ENCODE results near the gene PROC.

PROC gene

GRCh38 chr2:127419112-127419430 is 844 bp downstream of the PROC start:
- Histone ChIP-seq H3K79me2 (ENCODE audit: insufficient read depth, low read length) (no peaks in the 10 kb centered on the region), H3K4me2 (ENCODE audit: low read depth, low read length, poor library complexity, severe bottlenecking) (no peak overlapping the region), H3K9ac (ENCODE audit: low read length) (no peak overlapping the region), H2AFZ (ENCODE audit: low read depth, low read length, severe bottlenecking) (no peak overlapping the region), H3K9me3 (ENCODE audit: insufficient read depth, low read length) (no peaks in the 10 kb centered on the region), H3K36me3 (ENCODE audit: low read length) (no peaks in the 10 kb centered on the region), H3F3A (ENCODE audit: insufficient read depth) (no peaks in the 10 kb centered on the region), H3K4me3 (ENCODE audit: insufficient read depth, low read length, poor library complexity, severe bottlenecking) (no peak overlapping the region), H3K27me3 (ENCODE audit: low read length) (no peaks in the 10 kb centered on the region), H3K27ac (ENCODE audit: low read depth, low read length) (no peak overlapping the region), H3K9me2 (replicated peaks; ENCODE audit: insufficient read depth, low read length) (no peaks in the 10 kb centered on the region), H4K20me1 (ENCODE audit: low read depth, low read length) (no peaks in the 10 kb centered on the region)
- TF ChIP-seq EZH2phosphoT487 (conservative IDR thresholded peaks at IDR 0.05; ENCODE audit: low read length) (no peak), CTCF (IDR thresholded peaks at IDR 0.05; ENCODE audit: insufficient read depth, low read length, poor library complexity, severe bottlenecking) (no peak)

- no peaks in the 10 kb centered on the region for H3K79me2 ChIP-seq (ENCODE audit: insufficient read depth, low read length)
- H4K20me1 ChIP-seq (ENCODE audit: low read depth, low read length), result no peaks in the 10 kb centered on the region
- no peaks in the 10 kb centered on the region for H3F3A ChIP-seq (ENCODE audit: insufficient read depth)
- H3K9ac ChIP-seq (ENCODE audit: low read length), result no peak overlapping the region
- H3K4me3 ChIP-seq (ENCODE audit: insufficient read depth, low read length, poor library complexity, severe bottlenecking), result no peak overlapping the region
- H3K9me2 ChIP-seq (replicated peaks; ENCODE audit: insufficient read depth, low read length), result no peaks in the 10 kb centered on the region
- no peaks in the 10 kb centered on the region for H3K27me3 ChIP-seq (ENCODE audit: low read length)
- no peaks in the 10 kb centered on the region for H3K9me3 ChIP-seq (ENCODE audit: insufficient read depth, low read length)
- H3K36me3 ChIP-seq (ENCODE audit: low read length), result no peaks in the 10 kb centered on the region
- H3K4me2 ChIP-seq (ENCODE audit: low read depth, low read length, poor library complexity, severe bottlenecking), result no peak overlapping the region
- no peak overlapping the region for H2AFZ ChIP-seq (ENCODE audit: low read depth, low read length, severe bottlenecking)
- no peak for TF ChIP-seq CTCF (IDR thresholded peaks at IDR 0.05; ENCODE audit: insufficient read depth, low read length, poor library complexity, severe bottlenecking)
- TF ChIP-seq EZH2phosphoT487 (conservative IDR thresholded peaks at IDR 0.05; ENCODE audit: low read length), result no peak
- H3K27ac ChIP-seq (ENCODE audit: low read depth, low read length), result no peak overlapping the region
Measured at GRCh38 chr2:127419448-127420038, 1.3 kb downstream of the PROC start.

DNA sequence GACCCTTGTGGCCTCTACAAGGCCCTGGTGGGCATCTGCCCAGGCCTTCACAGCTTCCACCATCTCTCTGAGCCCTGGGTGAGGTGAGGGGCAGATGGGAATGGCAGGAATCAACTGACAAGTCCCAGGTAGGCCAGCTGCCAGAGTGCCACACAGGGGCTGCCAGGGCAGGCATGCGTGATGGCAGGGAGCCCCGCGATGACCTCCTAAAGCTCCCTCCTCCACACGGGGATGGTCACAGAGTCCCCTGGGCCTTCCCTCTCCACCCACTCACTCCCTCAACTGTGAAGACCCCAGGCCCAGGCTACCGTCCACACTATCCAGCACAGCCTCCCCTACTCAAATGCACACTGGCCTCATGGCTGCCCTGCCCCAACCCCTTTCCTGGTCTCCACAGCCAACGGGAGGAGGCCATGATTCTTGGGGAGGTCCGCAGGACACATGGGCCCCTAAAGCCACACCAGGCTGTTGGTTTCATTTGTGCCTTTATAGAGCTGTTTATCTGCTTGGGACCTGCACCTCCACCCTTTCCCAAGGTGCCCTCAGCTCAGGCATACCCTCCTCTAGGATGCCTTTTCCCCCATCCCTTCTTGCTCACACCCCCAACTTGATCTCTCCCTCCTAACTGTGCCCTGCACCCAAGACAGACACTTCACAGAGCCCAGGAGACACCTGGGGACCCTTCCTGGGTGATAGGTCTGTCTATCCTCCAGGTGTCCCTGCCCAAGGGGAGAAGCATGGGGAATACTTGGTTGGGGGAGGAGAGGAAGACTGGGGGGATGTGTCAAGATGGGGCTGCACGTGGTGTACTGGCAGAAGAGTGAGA is 2.0 kb downstream of the PROC start:
- no peaks in the 10 kb centered on the region for H3K27me3 ChIP-seq (ENCODE audit: low read length)
- no peak overlapping the region for H3K4me2 ChIP-seq (ENCODE audit: low read depth, low read length, poor library complexity, severe bottlenecking)
- H3K79me2 ChIP-seq (ENCODE audit: insufficient read depth, low read length), result no peaks in the 10 kb centered on the region
- H2AFZ ChIP-seq (ENCODE audit: low read depth, low read length, severe bottlenecking), result no peak overlapping the region
- no peaks in the 10 kb centered on the region for H3K9me2 ChIP-seq (replicated peaks; ENCODE audit: insufficient read depth, low read length)
- no peak for TF ChIP-seq CTCF (IDR thresholded peaks at IDR 0.05; ENCODE audit: insufficient read depth, low read length, poor library complexity, severe bottlenecking)
- TF ChIP-seq EZH2phosphoT487 (conservative IDR thresholded peaks at IDR 0.05; ENCODE audit: low read length), result no peak
- no peak overlapping the region for H3K9ac ChIP-seq (ENCODE audit: low read length)
- no peak overlapping the region for H3K27ac ChIP-seq (ENCODE audit: low read depth, low read length)
- no peaks in the 10 kb centered on the region for H4K20me1 ChIP-seq (ENCODE audit: low read depth, low read length)
- H3F3A ChIP-seq (ENCODE audit: insufficient read depth), result no peaks in the 10 kb centered on the region
- no peaks in the 10 kb centered on the region for H3K9me3 ChIP-seq (ENCODE audit: insufficient read depth, low read length)
- no peak overlapping the region for H3K4me3 ChIP-seq (ENCODE audit: insufficient read depth, low read length, poor library complexity, severe bottlenecking)
- no peaks in the 10 kb centered on the region for H3K36me3 ChIP-seq (ENCODE audit: low read length)

Data from SU-DHL-6 (cell line).